Measurements from ENCODE around the gene PCED1A.

- TF ChIP-seq, protein P1, sequence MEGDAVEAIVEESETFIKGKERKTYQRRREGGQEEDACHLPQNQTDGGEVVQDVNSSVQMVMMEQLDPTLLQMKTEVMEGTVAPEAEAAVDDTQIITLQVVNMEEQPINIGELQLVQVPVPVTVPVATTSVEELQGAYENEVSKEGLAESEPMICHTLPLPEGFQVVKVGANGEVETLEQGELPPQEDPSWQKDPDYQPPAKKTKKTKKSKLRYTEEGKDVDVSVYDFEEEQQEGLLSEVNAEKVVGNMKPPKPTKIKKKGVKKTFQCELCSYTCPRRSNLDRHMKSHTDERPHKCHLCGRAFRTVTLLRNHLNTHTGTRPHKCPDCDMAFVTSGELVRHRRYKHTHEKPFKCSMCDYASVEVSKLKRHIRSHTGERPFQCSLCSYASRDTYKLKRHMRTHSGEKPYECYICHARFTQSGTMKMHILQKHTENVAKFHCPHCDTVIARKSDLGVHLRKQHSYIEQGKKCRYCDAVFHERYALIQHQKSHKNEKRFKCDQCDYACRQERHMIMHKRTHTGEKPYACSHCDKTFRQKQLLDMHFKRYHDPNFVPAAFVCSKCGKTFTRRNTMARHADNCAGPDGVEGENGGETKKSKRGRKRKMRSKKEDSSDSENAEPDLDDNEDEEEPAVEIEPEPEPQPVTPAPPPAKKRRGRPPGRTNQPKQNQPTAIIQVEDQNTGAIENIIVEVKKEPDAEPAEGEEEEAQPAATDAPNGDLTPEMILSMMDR (IDR thresholded peaks at IDR 0.05 in 4 of 5, conservative IDR thresholded peaks at IDR 0.05 in 1 of 5): no peak
- TF ChIP-seq POLR2A (IDR thresholded peaks at IDR 0.05): no peak
Measured at GRCh38 chr20:2840967-2841531, 594 bp upstream of the PCED1A start.
